Hematopoietic multipotent progenitor cell treated with erythropoietin and hydrocortisone succinate and interleukin-3 and kit ligand, for 17 days (in vitro differentiated cells): Measurements from ENCODE around the gene ADPRHL1.
A peak's percentile ranks its signal among the peaks of the same experiment; 100 is the strongest.

Experiments used
- DNase-seq: peaks from one replicate; pipeline ENCODE4 v3.0.0-alpha.2; 2015; ENCODE audit warnings: low spot score

The ADPRHL1 gene

DNA sequence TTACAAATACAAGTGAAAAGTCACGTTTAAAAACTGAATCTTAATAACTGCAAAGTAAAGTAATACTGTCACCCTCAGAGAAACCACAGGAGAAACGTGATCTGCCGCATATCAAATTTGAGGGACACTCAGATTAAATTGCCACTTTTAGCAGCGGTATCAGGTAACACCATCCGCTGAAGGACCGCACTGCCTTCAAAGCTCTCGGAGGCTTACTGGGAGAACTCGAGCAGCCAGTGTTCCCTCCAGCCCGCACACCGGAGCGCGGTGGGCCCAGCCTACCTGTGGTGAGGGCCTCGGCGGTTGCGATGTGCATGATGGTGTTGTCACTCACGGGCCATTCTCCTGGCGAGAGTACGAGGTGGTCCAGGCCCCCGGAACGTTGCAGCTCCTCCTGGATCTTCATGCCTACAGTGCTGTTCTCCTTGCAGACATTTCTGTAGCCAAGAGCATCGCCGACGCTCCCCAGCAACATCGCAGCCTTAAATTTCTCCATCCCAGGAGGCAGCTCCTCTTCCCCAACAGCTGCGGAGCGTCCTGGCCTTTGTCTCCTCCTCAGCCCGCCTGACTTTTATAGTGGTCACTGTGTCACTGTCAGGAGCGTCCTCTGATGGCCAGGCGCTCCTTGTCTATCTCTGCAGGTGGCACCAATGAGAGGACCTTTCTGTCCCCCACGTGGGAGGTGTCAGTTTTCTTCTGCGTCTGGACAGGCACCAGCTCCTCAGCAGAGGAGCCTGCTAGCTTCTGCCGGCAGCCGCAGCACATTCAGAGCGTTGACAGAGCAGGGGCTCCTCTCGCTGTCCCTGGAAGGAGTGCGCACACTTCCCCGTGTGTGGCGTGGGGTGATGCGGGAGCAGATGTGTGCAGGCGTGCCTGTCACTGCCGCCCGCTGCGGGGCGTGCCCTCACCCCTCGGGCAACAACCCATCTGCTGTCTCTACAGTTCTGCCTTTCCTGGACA lies at the start of gene ADPRHL1:
Gene ADPRHL1 (minus strand): TSS at position 547 of the 960 bp plus-strand sequence. CDS start 51 bp downstream, at position 496.
- no peak for DNase-seq

DNA sequence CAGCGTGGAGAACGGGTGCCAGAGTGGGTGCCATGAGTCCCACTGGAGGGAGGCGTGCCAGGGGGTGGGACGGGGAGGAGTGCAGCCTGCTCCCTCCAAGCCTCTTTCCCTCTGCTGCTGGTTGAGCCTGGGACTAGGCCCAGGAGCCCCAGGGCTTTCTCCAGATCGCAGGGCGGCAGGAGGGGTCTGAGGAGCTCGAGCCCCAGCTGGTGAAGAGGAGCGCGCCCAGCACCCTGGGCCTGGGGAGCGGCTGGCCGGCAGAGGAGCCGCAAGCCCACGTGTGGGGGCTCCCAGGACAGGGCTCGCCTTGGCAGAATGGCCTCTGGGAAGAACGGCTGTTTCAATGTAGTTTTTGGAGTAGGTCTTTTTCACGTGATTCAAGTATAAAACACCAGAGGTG lies 49.4 kb upstream of the ADPRHL1 start:
- no peak for DNase-seq

DNA sequence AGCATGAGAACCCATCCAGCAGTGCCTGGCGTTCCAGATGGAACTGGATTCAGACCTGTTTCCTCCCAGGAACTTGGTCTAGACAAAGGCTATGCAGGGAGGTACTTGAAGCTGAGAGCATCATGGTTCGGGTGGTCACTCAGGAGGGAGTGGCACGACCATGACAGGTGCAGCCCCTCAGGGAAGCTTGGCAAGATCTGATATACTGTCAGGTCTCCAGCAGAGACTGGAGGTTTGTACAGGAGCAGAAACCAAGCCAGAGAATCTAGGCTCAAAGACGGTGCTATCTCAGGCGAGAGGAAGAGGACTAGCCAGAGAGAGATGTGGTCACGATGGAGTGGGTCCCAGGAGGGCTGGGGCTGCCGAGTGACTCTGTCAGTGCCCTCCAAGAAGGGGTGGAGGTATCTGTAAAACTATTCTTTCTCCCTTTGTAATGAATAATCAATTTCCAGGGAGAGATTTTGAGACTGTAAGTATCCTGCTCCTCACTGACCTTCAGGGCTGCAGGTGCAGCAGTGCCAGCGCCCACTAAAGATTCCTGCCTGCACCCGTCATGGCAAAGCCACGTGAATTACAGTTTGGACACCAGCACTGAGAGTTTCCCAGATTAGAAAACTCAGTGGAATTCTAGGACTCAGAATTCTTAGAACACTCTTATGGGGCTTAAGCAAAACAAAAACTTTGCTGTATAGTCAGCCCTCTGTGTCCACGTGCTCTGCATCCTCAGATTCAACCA lies 47.4 kb upstream of the ADPRHL1 start:
- DNase-seq = no peak

DNA sequence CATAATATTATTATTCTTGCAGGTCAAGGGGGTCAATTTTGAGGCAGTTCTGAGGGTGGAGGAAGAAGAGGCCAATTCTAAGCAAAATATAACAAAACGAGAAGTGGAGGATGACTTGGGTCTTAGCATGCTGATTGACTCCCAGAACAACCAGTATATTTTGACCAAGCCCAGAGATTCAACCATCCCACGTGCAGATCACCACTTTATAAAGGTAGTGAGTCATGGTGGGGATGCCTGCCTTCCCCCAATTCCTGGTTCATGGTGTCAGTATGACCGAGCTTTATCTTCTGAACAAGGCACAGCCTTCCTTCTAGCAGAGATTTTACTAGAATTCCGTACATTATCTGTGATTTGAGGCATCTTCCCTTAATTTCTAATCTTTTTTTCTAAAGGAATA lies 46.6 kb upstream of the ADPRHL1 start:
- DNase-seq = no peak

DNA sequence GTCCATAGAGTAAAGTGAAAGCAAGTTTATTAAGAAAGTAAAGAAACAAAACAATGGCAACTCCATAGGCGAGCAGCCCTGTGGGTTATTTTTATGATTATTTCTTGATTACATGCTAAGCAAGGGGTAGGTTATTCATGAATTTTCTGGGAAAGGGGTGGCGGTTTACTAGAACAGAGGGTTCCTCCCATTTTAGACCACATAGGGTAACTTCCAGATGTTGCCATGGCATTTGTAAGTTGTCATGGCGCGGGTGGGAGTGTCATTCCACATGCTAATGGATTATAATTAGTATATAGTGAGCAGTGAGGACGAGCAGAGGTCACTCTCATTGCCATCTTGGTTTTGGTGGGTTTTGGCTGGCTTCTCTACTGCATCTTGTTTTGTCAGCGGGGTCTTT lies 45.6 kb upstream of the ADPRHL1 start:
- DNase-seq = no peak

DNA sequence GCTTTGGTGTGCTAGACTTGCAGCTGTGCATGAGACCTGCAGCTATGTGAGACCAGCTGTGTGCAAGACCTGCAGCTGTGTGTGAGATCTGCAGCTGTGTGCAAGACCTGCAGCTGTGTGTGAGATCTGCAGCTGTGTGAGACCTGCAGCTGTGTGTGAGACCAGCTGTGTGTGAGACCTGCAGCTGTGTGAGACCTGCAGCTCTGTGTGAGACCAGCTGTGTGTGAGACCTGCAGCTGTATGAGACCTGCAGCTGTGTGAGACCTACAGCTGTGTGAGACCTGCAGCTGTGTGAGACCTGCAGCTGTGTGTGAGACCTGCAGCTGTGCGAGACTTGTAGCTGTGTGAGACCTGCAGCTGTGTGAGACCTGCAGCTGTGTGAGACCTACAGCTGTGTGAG lies 43.9 kb upstream of the ADPRHL1 start:
- no peak for DNase-seq

- DNase-seq = no peak
Measured at GRCh38 chr13:113495494-113496210, 42.4 kb upstream of the ADPRHL1 start.

GRCh38 chr13:113493315-113493951 lies 40.1 kb upstream of the ADPRHL1 start:
- DNase-seq = peak; percentile 74

GRCh38 chr13:113491982-113492381 lies 38.7 kb upstream of the ADPRHL1 start:
- no peak for DNase-seq

DNA sequence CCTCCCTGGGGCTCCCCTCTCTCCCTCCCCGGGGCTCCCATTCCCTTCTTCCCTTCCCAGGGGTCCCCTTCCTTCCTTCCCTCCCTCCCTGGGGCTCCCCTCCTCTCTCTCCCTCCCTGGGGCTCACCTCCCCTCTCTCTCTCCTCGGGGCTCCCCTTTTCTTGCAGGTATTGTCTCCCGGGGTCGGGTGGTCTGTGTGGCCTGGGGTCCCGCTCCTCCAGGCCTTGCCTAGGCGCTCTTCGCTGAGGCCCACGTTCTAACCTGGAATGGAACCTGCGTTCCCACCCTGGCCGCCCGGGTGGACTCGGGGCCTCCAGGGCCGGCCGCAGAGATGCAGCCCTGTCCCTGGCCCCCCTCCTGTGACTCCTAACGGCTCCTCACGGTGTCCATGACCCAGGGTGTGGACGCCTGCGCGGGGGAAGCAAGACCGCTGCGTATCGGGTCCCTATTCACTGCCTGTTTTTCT lies 38.2 kb upstream of the ADPRHL1 start:
- peak; percentile 52 for DNase-seq

DNA sequence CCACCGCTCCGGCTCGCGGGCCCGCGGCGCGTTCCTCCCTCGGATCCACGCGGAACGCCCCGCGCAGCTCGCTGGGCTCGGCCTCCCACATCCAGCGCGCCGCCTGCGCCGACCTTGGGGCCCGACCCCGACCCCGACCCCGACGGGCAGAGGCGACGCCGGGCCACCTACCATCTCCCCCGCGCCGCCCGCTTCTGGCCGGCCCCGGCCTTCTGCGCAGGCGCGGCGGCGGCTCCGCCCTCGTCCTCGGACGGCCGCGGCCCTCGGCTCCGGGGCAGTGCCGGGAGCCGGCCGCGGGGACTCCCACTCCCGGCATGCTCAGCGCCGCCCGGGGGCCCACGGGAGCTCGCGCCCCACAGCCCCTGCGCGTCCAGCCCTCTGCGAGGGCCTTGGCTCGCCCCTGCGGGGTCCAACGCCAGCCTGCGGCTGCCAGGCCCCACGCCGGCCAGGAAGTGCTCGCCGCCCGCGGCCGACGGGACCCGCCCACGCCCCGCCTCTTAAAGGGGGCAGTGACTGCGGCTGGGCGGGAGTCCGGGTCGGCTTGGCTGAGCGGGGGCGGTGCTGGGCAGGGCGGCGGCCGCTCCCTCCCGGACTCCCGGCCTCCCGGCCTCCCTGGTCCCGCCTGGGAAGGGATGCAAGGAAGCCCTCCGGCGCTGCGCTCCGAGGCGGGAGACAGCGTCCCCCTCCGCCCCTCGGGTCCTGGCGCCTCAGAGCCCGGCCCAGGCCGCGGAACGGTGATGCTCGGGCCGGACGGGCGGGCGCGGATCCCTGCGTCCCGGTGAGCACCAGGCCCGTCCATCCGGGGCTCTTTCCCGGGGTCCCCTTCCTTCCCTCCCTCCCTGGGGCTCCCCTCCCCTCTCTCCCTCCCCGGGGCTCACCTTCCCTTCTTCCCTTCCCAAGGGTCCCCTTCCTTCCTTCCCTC lies 37.5 kb upstream of the ADPRHL1 start, which contains the start of gene DCUN1D2:
Gene DCUN1D2 (minus strand): TSS at position 216 of the 922 bp plus-strand sequence. CDS start 42 bp downstream, at position 174.
- DNase-seq = peak; percentile 89

GRCh38 chr13:113489549-113490495 lies 36.5 kb upstream of the ADPRHL1 start:
- DNase-seq = peak; percentile 32

GRCh38 chr13:113489171-113489548 lies 35.9 kb upstream of the ADPRHL1 start:
- DNase-seq = no peak

- DNase-seq = no peak
Measured at GRCh38 chr13:113488283-113488682, 35.0 kb upstream of the ADPRHL1 start.

DNA sequence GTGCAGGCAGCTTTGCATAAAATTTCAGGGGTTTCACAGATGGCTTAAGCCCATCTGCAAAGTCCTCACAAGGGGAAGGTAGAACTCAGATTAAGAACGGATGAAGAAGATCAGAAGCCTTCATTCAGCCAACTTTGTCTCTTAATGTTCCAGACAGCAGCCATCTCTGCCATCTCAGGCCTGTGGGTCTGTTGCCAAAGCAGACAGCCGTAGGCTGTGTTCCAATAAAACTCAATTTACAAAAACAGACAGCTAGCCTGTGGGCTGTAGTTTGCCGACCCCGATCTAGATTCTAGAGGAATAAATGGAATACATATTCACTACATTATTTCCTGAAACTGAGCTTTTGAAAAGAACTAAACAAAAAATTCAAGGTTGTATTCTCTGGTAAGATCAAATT lies 33.4 kb upstream of the ADPRHL1 start:
- no peak for DNase-seq

DNA sequence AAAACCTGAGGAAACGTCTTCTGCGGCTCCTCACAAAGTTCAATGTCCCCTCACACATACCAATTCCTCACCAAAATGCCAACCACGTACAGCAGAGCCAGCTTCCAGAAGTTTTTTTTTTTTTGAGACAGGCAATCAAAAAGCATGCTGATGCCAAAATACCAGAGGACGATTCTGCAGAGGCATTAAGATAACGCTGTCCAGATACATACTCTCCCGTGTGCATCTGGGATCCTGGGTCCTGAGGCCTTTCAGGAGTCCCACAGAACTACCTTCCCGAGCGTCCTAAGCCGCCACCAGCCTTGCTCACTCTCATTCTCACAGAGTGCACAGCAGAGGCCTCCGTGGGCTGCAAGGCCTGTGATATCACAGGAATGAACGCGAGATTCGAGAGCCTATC lies 32.3 kb upstream of the ADPRHL1 start:
- DNase-seq = no peak

GRCh38 chr13:113483504-113484293 lies 30.4 kb upstream of the ADPRHL1 start:
- DNase-seq = no peak

GRCh38 chr13:113483081-113483480 lies 29.8 kb upstream of the ADPRHL1 start:
- no peak for DNase-seq

- DNase-seq = no peak
Measured at GRCh38 chr13:113479179-113479578, 25.9 kb upstream of the ADPRHL1 start.
